ENCODE measurements around the gene ARHGAP24.
"Not testable (repeated sequence)": the region's sequence is repeated elsewhere in the genome, so short reads cannot be mapped to it uniquely, and the experiment has no call there.

Gene ARHGAP24

GRCh38 chr4:85826060-85826678, 351.2 kb downstream of the ARHGAP24 start:
- DNase-seq = peak; percentile 57 to 66

- peak; percentile 29 to 66 for DNase-seq
Observed at GRCh38 chr4:85828027-85828890, 353.3 kb downstream of the ARHGAP24 start.

- no peak for DNase-seq
Observed at GRCh38 chr4:85829276-85830051, 354.5 kb downstream of the ARHGAP24 start.

- DNase-seq = no peak
Observed at GRCh38 chr4:85831647-85832046, 356.7 kb downstream of the ARHGAP24 start.

- DNase-seq = no peak
Observed at GRCh38 chr4:85833302-85833701, 358.4 kb downstream of the ARHGAP24 start.

- no peak for DNase-seq
Observed at GRCh38 chr4:85834934-85835333, 360.0 kb downstream of the ARHGAP24 start.

GRCh38 chr4:85836588-85837438, 361.9 kb downstream of the ARHGAP24 start:
- DNase-seq = no peak

- no peak for DNase-seq
Observed at GRCh38 chr4:85837439-85837733, 362.4 kb downstream of the ARHGAP24 start.

- DNase-seq = not testable (repeated sequence)
Observed at GRCh38 chr4:85839981-85840451, 365.1 kb downstream of the ARHGAP24 start.

GRCh38 chr4:85842540-85842939, 367.6 kb downstream of the ARHGAP24 start:
- peak; percentile 35 to 72 for DNase-seq

GRCh38 chr4:85853740-85854139, 378.8 kb downstream of the ARHGAP24 start:
- DNase-seq = not testable (repeated sequence)

GRCh38 chr4:85854546-85854945, 379.6 kb downstream of the ARHGAP24 start:
- DNase-seq = no peak

- DNase-seq = no peak
Observed at GRCh38 chr4:85860066-85860740, 385.3 kb downstream of the ARHGAP24 start.

- DNase-seq = peak; percentile 65 to 75
Observed at GRCh38 chr4:85861064-85861765, 386.3 kb downstream of the ARHGAP24 start.

- DNase-seq = no peak
Observed at GRCh38 chr4:85862896-85863295, 387.9 kb downstream of the ARHGAP24 start.

GRCh38 chr4:85864259-85865205, 389.6 kb downstream of the ARHGAP24 start:
- DNase-seq = no peak

GRCh38 chr4:85865256-85865655, 390.3 kb downstream of the ARHGAP24 start:
- no peak for DNase-seq

GRCh38 chr4:85866508-85866907, 391.6 kb downstream of the ARHGAP24 start:
- no peak for DNase-seq

GRCh38 chr4:85867271-85867670, 392.3 kb downstream of the ARHGAP24 start:
- DNase-seq = no peak

- DNase-seq = no peak
Observed at GRCh38 chr4:85869181-85869580, 394.2 kb downstream of the ARHGAP24 start.

All from SHP77 (cell line).